HG02759 (cell line): ENCODE results near the gene AKAP12.

Experiments
- ATAC-seq: cut with Tn5 transposase; IDR thresholded peaks from one replicate; pipeline ENCODE4 v1.9.1; 2021; ENCODE audit warnings: mild to moderate bottlenecking, moderate library complexity; ENCODE audit not compliant: unreplicated experiment

Gene AKAP12

GRCh38 chr6:151403919-151404308 is 164.1 kb downstream of the AKAP12 start:
- no peak for ATAC-seq
